ENCODE data around the gene KIAA0825. TPM values are rescaled to one million over a fixed set of nuclear protein-coding genes. Genes with fewer than 3 reads are reported as not detected.

KIAA0825 gene
- total RNA-seq, 2 donors from 2014 or later, result 4.1 to 4.3 TPM

- ATAC-seq (ENCODE audit: insufficient number of reproducible peaks, low FRiP score, low read depth), result no peak
Observed at GRCh38 chr5:94168151-94168550, 450.3 kb downstream of the KIAA0825 start.

DNA sequence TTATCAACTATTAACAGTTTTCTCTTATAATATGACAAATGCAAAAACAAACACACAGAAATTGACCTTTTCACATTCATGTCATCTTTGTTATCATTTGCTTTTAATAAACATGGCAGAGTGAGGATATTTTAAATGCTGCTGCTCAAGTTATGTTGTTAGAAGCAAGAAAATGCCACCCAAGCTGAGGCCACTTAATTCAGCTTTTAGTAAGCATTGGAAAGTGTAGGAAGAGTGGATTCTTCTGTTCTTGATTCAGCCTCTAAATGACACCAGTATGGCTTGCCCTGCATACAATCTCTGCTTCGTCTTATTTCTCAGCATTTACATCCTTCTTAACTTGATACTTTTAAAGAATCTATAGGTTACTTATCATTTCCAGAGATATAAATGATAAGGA lies 456.6 kb downstream of the KIAA0825 start:
- Histone ChIP-seq H3K36me3 (no peaks in the 10 kb centered on the region), H3K9me3 (no peaks in the 10 kb centered on the region), H3K27me3 (replicated peaks; ENCODE audit: insufficient read depth) (no peaks in the 10 kb centered on the region), H3K4me1 (ENCODE audit: control insufficient read depth in 1 of 2, low read depth in 2 of 2) (no peaks in the 10 kb centered on the region), H3K4me3 (no peak overlapping the region), H3K27ac (no peak overlapping the region)
- ATAC-seq (ENCODE audit: insufficient number of reproducible peaks, low FRiP score, low read depth) (no peak), DNase-seq (ENCODE audit: low spot score) (no peak)
- TF ChIP-seq, protein P1, sequence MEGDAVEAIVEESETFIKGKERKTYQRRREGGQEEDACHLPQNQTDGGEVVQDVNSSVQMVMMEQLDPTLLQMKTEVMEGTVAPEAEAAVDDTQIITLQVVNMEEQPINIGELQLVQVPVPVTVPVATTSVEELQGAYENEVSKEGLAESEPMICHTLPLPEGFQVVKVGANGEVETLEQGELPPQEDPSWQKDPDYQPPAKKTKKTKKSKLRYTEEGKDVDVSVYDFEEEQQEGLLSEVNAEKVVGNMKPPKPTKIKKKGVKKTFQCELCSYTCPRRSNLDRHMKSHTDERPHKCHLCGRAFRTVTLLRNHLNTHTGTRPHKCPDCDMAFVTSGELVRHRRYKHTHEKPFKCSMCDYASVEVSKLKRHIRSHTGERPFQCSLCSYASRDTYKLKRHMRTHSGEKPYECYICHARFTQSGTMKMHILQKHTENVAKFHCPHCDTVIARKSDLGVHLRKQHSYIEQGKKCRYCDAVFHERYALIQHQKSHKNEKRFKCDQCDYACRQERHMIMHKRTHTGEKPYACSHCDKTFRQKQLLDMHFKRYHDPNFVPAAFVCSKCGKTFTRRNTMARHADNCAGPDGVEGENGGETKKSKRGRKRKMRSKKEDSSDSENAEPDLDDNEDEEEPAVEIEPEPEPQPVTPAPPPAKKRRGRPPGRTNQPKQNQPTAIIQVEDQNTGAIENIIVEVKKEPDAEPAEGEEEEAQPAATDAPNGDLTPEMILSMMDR (IDR thresholded peaks at IDR 0.05), result no peak

More at GRCh38 chr5:94168151-94168550, 450.3 kb downstream of the KIAA0825 start:
- no peak overlapping the region for H3K4me3 ChIP-seq
- no peaks in the 10 kb centered on the region for H3K4me1 ChIP-seq (ENCODE audit: control insufficient read depth in 1 of 2, low read depth in 2 of 2)
- DNase-seq (ENCODE audit: low spot score), result no peak
- no peaks in the 10 kb centered on the region for H3K36me3 ChIP-seq
- no peaks in the 10 kb centered on the region for H3K9me3 ChIP-seq
- no peaks in the 10 kb centered on the region for H3K27me3 ChIP-seq (replicated peaks; ENCODE audit: insufficient read depth)
- H3K27ac ChIP-seq, result no peak overlapping the region
- TF ChIP-seq, protein P1 (IDR thresholded peaks at IDR 0.05), result no peak

DNA sequence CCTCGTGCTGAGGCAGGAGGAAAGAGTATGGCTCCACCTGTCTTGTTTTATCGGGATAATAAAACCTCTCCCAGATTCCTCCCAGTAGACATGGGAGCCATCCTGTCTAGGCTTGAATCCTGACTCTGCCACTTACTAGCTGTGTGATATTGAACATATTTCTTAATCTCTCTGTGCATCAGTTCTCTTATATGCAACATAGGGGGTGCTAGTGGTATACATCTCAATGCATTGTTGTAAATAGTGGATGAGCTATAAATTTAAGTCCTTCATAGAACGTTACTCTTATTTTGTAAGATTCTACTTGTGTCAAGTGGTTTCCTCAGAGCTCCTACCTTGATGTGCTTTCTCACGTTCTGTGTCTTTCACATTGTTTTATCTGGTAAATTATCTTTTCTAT lies 459.3 kb downstream of the KIAA0825 start:
- TF ChIP-seq, protein P1 (IDR thresholded peaks at IDR 0.05), result no peak
- Histone ChIP-seq H3K36me3 (no peaks in the 10 kb centered on the region), H3K4me1 (ENCODE audit: control insufficient read depth in 1 of 2, low read depth in 2 of 2) (no peaks in the 10 kb centered on the region), H3K9me3 (no peaks in the 10 kb centered on the region), H3K27ac (no peak overlapping the region), H3K4me3 (no peak overlapping the region), H3K27me3 (replicated peaks; ENCODE audit: insufficient read depth) (no peaks in the 10 kb centered on the region)
- no peak for ATAC-seq (ENCODE audit: insufficient number of reproducible peaks, low FRiP score, low read depth)
- DNase-seq (ENCODE audit: low spot score), result no peak

DNA sequence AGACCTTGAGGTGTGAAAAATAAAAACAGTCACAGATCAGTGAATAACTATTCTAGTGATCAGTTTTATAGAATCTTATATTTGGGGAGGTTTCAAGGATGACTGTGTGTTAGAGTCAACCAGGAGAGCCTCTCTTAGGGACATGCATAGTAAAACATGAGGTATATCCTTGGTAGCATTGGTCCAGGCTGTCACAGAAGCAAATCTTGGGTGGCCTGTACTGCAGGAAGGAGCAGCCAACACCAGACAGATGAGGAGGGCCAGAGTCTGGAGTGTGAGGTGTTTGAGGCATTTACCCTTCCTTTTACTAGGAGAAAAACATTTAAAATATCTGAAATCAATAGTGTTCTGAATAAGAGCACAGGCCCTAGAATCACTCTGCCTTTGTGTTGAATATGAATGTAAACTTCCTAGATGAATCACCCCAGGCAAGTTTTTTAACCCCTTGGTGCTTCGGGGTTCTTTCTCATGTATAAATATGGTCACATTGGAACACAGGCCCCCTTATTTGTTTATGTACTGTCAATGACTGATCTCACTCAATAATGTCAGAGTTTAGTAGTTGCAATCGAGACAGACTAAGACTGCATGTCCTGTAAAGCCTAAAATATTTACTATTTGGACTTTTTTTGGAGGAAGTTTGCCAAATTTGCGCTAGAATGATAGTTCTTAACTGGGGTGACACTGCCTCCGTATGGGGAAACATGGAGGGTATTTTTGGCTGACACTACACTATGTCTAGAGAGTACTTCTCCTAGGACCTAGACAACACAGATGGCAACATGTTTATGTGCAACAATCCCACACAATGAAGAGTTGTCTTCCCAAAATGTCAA lies 460.5 kb downstream of the KIAA0825 start:
- no peaks in the 10 kb centered on the region for H3K27me3 ChIP-seq (replicated peaks; ENCODE audit: insufficient read depth)
- ATAC-seq (ENCODE audit: insufficient number of reproducible peaks, low FRiP score, low read depth) (no peak), DNase-seq (ENCODE audit: low spot score) (no peak)
- TF ChIP-seq, protein P1 (IDR thresholded peaks at IDR 0.05), result no peak
- no peak overlapping the region for H3K4me3 ChIP-seq
- H3K27ac ChIP-seq, result no peak overlapping the region
- H3K36me3 ChIP-seq, result no peaks in the 10 kb centered on the region
- H3K4me1 ChIP-seq (ENCODE audit: control insufficient read depth in 1 of 2, low read depth in 2 of 2), result no peaks in the 10 kb centered on the region
- no peaks in the 10 kb centered on the region for H3K9me3 ChIP-seq

DNA sequence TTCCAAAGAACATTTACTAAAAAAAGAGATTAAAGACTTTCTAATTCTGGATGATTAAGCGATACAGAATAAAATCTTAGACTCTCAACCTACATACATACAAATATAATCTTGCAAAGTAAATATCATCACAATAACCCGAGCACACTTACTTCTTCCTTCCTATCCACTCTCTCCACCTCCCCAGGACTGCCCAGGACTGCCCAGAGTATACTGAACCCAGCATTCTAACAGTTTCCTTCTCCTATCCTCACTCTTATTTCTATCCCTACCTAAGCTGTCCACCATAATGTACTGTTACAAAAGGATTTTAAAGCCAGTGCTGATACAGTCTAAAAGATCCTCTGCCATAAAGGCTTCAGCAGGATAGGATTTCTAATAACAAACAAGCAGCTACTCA lies 463.7 kb downstream of the KIAA0825 start:
- H3K9me3 ChIP-seq, result no peaks in the 10 kb centered on the region
- peaks cover 0 to 5% of the 10 kb centered on the region in 2 donors for H3K4me1 ChIP-seq (ENCODE audit: control insufficient read depth in 1 of 2, low read depth in 2 of 2)
- ATAC-seq (ENCODE audit: insufficient number of reproducible peaks, low FRiP score, low read depth) (no peak), DNase-seq (ENCODE audit: low spot score) (no peak)
- no peak overlapping the region for H3K27ac ChIP-seq
- TF ChIP-seq, protein P1 (IDR thresholded peaks at IDR 0.05), result no peak
- H3K4me3 ChIP-seq, result no peak overlapping the region
- H3K36me3 ChIP-seq, result no peaks in the 10 kb centered on the region
- no peaks in the 10 kb centered on the region for H3K27me3 ChIP-seq (replicated peaks; ENCODE audit: insufficient read depth)

Measured in thoracic aorta (tissue), 2 donors.